Endothelial cell of umbilical vein (primary cell): ENCODE measurements around the gene LIMA1. TPM values are rescaled to one million over a fixed set of nuclear protein-coding genes. Genes with fewer than 3 reads are reported as not detected.

ENCODE experiments used
- BruUV-seq: library from RNA; stranded (reverse); fragments of 400-500 nt; replicated peaks from 2 replicates; lab custom pipeline; 2021; lab: Mats Ljungman, UMichigan
- CTCF ChIA-PET: fragments of 300-600, 350-600 bp; sonication (Branson Sonifier 250); formaldehyde crosslinking; loops from one replicate; lab custom pipeline; 2021; ENCODE audit warnings: antibody characterized with exemption, inconsistent platforms; lab: Charles Lee
- POLR2A ChIA-PET: fragments of 300-600, 350-600 bp; sonication (Branson Sonifier 250); formaldehyde crosslinking; loops from one replicate; lab custom pipeline; 2021; ENCODE audit warnings: antibody characterized with exemption, inconsistent platforms; lab: Charles Lee
- DNase-seq: peaks from one replicate; pipeline ENCODE4 v3.0.0-alpha.2; 2011; ENCODE audit warnings: low read depth, low spot score
- FAIRE-seq: peaks from 2 replicates; lab custom pipeline; 2011; peaks lifted over from hg19 to GRCh38; lab: Jason Lieb, UNC
- H2AFZ ChIP-seq: 2 replicates; pipeline ENCODE4 v1.6.0; 2012; ENCODE audit warnings: low read depth, low read length, control low read depth, inconsistent platforms
- H3K27ac ChIP-seq: 2 replicates; pipeline ENCODE4 v1.5.1; 2011; ENCODE audit warnings: low read depth, mild to moderate bottlenecking, control low read depth, low read length, moderate library complexity; ENCODE audit not compliant: insufficient read depth
- H3K27me3 ChIP-seq, 2 experiments: 2 replicates each; pipeline versions ENCODE4 v1.6.0 to v1.6.1; 2011; ENCODE audit warnings: low read length in 2 of 2, mixed read lengths in 1 of 2; ENCODE audit not compliant: control insufficient read depth in 2 of 2, insufficient read depth in 2 of 2
- H3K36me3 ChIP-seq, 2 experiments: 2 replicates in 1 of 2; 3 replicates in 1 of 2; pipeline ENCODE4 v1.5.1; 2011; ENCODE audit warnings: low read length in 2 of 2, mild to moderate bottlenecking in 1 of 2, moderate library complexity in 1 of 2; ENCODE audit not compliant: control insufficient read depth in 2 of 2, insufficient read depth in 2 of 2; ENCODE audit errors: extremely low read depth in 1 of 2
- H3K4me1 ChIP-seq: 3 replicates; pipeline ENCODE4 v1.5.1; 2011; ENCODE audit warnings: mild to moderate bottlenecking, low read length; ENCODE audit not compliant: control insufficient read depth, insufficient read depth; ENCODE audit errors: extremely low read depth
- H3K4me2 ChIP-seq: 2 replicates; pipeline ENCODE4 v1.6.1; 2011; ENCODE audit warnings: low read length, control low read depth, mixed read lengths; ENCODE audit not compliant: insufficient read depth
- H3K4me3 ChIP-seq, 3 experiments: fragments of 200-600 bp in 1 of 3; sonication (generic), shearing (Covaris generic) in 1 of 3; replicated peaks in 1 of 3; 2 replicates each; pipeline ENCODE4 v1.5.1; 2011 to 2016; ENCODE audit warnings: control low read depth in 3 of 3, low read length in 3 of 3, mild to moderate bottlenecking in 2 of 3, inconsistent platforms in 1 of 3, low read depth in 1 of 3, moderate library complexity in 1 of 3; ENCODE audit not compliant: insufficient read depth in 1 of 3
- H3K79me2 ChIP-seq: 2 replicates; pipeline ENCODE4 v1.6.0; 2012; ENCODE audit warnings: low read length, inconsistent platforms; ENCODE audit not compliant: control insufficient read depth, insufficient read depth
- H3K9ac ChIP-seq: replicated peaks from 2 replicates; pipeline ENCODE3; 2011; ENCODE audit warnings: low read length, control low read depth; ENCODE audit not compliant: insufficient read depth; ENCODE audit errors: extremely low read depth
- H3K9me1 ChIP-seq: replicated peaks from 3 replicates; pipeline ENCODE4 v1.6.0; 2011; ENCODE audit warnings: mild to moderate bottlenecking, low read length; ENCODE audit not compliant: control insufficient read depth, insufficient read depth; ENCODE audit errors: extremely low read depth
- H3K9me3 ChIP-seq: replicated peaks from 2 replicates; pipeline ENCODE4 v1.5.1; 2012; ENCODE audit warnings: low read length, inconsistent platforms; ENCODE audit not compliant: control insufficient read depth, insufficient read depth
- H4K20me1 ChIP-seq: replicated peaks from 2 replicates; pipeline ENCODE3; 2011; ENCODE audit warnings: mild to moderate bottlenecking, low read length; ENCODE audit not compliant: control insufficient read depth, insufficient read depth; ENCODE audit errors: extremely low read depth
- CTCF ChIP-seq, 2 donors: IDR thresholded peaks; 1 replicate in 1 of 2; 2 replicates in 1 of 2; pipeline ENCODE4 v1.5.1; 2011; ENCODE audit warnings: low read length in 2 of 2, mild to moderate bottlenecking in 2 of 2, moderate library complexity in 2 of 2, control low read depth in 1 of 2, inconsistent platforms in 1 of 2, low read depth in 1 of 2; ENCODE audit not compliant: insufficient read depth in 1 of 2; ENCODE audit errors: extremely low read depth in 1 of 2
- EZH2 ChIP-seq: IDR thresholded peaks from 2 replicates; pipeline ENCODE4 v1.6.1; 2012; ENCODE audit warnings: borderline replicate concordance, low read depth, mild to moderate bottlenecking, moderate library complexity, low read length, inconsistent platforms; ENCODE audit not compliant: severe bottlenecking
- FOS ChIP-seq: IDR thresholded peaks from 2 replicates; pipeline ENCODE4 v1.6.1; 2011; ENCODE audit warnings: mild to moderate bottlenecking, low read length, moderate library complexity, borderline replicate concordance; ENCODE audit not compliant: insufficient read depth
- GATA2 ChIP-seq: IDR thresholded peaks from 2 replicates; pipeline ENCODE4 v1.7.0; 2011; ENCODE audit warnings: low read depth, mild to moderate bottlenecking, moderate library complexity, mixed read lengths, low read length; ENCODE audit not compliant: insufficient read length, insufficient read depth
- JUN ChIP-seq: IDR thresholded peaks from 2 replicates; pipeline ENCODE4 v1.6.1; 2011; ENCODE audit warnings: borderline replicate concordance, low read depth; ENCODE audit not compliant: insufficient read length, insufficient read depth
- MAX ChIP-seq: IDR thresholded peaks from 2 replicates; pipeline ENCODE4 v1.6.1; 2011; ENCODE audit not compliant: insufficient read depth, insufficient read length
- MYC ChIP-seq: IDR thresholded peaks from one replicate; pipeline ENCODE4 v1.6.1; 2011; ENCODE audit warnings: mild to moderate bottlenecking, low read depth, low read length
- POLR2A ChIP-seq: IDR thresholded peaks from 2 replicates; pipeline ENCODE4 v1.6.1; 2012; ENCODE audit warnings: low read depth, mild to moderate bottlenecking, control low read depth, low read length
- POLR2AphosphoS5 ChIP-seq: IDR thresholded peaks from 2 replicates; pipeline ENCODE4 v1.6.1; 2012; ENCODE audit warnings: low read depth, mild to moderate bottlenecking, control low read depth, low read length, moderate library complexity; ENCODE audit not compliant: insufficient read depth
- dilution Hi-C: fragments of 300-500 bp; cut with MboI; formaldehyde crosslinking; loops from one replicate; pipeline ENCODE4 v1.15.0; 2019; ENCODE audit warnings: low sequenced_read_pairs; ENCODE audit not compliant: extremely low pct_ligation_motif_present
- intact Hi-C: fragments of 100-400 bp; cut with micrococcal nuclease; formaldehyde crosslinking; loops from one replicate; pipeline ENCODE4 v1.10.0; 2022
- polyA plus RNA-seq, 4 experiments: library from polyadenylated mRNA; depleted of rRNA in 3 of 4; stranded (reverse) in 3 of 4; unstranded in 1 of 4; fragments of >200 nt; gene quantifications; 2 replicates each; pipeline versions ENCODE4 v1.2.1 to v1.2.3, GENCODE V29; 2011 to 2012; ENCODE audit warnings: missing spikeins in 1 of 4
- total RNA-seq: library from RNA; stranded (reverse); gene quantifications from 2 replicates; pipeline ENCODE4 v1.2.3, GENCODE V29; 2021

LIMA1 gene
- total and polyA plus RNA-seq, 2 donors (not counting 3 experiments of a cell fraction or from before 2014, with no cell fraction given): 35.0 to 87.3 TPM

GRCh38 chr12:50205648-50206047, 77.7 kb downstream of the LIMA1 start:
- Histone ChIP-seq H3K9ac (no peak overlapping the region), H3K36me3 (peaks cover 4 to 12% of the 10 kb centered on the region in 2 experiments), H3K27me3 (no peaks in the 10 kb centered on the region), H3K4me1 (peaks cover 32% of the 10 kb centered on the region), H3K79me2 (peaks cover 20% of the 10 kb centered on the region), H3K9me1 (no peaks in the 10 kb centered on the region), H3K4me2 (no peak overlapping the region), H2AFZ (no peak overlapping the region), H4K20me1 (no peaks in the 10 kb centered on the region), H3K27ac (no peak overlapping the region), H3K4me3 (no peak overlapping the region), H3K9me3 (no peaks in the 10 kb centered on the region)
- DNase-seq (no peak), FAIRE-seq (no peak)
- intact Hi-C loops: no loop called here
- CTCF ChIA-PET: interaction anchor here (0.7 to 1.5 kb wide), 3 partner anchors 16 to 109 kb away, joined by 3 to 6 read pairs (median 4); no protein-coding TSS in a partner anchor
- no peak for TF ChIP-seq GATA2
- TF ChIP-seq MAX: no peak
- no peak for TF ChIP-seq MYC
- no peak for TF ChIP-seq CTCF (IDR thresholded peaks at IDR 0.05; ENCODE audit: extremely low read depth in 1 of 2, insufficient read depth in 1 of 2, low read depth in 1 of 2, low read length in 2 of 2)
- TF ChIP-seq POLR2AphosphoS5: no peak
- TF ChIP-seq EZH2: no peak
- TF ChIP-seq FOS: no peak
- no peak for TF ChIP-seq POLR2A
- TF ChIP-seq JUN: no peak
- dilution Hi-C loops: no loop called here
- POLR2A ChIA-PET: interaction anchor here (0.6 kb wide), 1 partner anchor 17 kb away, joined by 3 read pairs; no protein-coding TSS in a partner anchor
- BruUV-seq: no TSS peak
